ENCODE measurements around the gene PDK1. TPM values are rescaled to one million over a fixed set of nuclear protein-coding genes. Genes with fewer than 3 reads are reported as not detected.
"Not testable (repeated sequence)": the region's sequence is repeated elsewhere in the genome, so short reads cannot be mapped to it uniquely, and the experiment has no call there.

The PDK1 gene
- polyA plus RNA-seq, 3 donors, result 9.9 to 12.6 (median 10.4) TPM

DNA sequence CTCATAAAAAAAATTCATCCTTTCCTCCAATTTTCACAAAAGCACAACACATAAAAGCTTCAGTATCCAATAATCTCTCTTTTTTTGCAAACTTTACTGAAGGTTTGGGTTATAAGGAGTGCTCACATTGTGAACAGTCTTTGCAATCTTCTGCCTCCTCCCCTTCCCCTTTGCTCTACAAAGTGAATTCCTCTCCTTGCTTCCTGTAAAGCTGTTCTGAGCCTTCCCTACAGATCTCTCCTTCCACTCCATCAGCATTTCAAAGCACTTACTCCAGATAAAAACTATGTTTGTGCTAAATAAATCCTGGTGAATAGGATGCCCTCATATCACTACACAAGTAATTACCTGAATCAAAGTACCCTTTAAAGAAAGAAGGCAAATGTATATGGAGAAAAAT lies 4.6 kb upstream of the PDK1 start:
- DNase-seq (ENCODE audit: low read depth in 3 of 3, low spot score in 2 of 3), result no peak

DNA sequence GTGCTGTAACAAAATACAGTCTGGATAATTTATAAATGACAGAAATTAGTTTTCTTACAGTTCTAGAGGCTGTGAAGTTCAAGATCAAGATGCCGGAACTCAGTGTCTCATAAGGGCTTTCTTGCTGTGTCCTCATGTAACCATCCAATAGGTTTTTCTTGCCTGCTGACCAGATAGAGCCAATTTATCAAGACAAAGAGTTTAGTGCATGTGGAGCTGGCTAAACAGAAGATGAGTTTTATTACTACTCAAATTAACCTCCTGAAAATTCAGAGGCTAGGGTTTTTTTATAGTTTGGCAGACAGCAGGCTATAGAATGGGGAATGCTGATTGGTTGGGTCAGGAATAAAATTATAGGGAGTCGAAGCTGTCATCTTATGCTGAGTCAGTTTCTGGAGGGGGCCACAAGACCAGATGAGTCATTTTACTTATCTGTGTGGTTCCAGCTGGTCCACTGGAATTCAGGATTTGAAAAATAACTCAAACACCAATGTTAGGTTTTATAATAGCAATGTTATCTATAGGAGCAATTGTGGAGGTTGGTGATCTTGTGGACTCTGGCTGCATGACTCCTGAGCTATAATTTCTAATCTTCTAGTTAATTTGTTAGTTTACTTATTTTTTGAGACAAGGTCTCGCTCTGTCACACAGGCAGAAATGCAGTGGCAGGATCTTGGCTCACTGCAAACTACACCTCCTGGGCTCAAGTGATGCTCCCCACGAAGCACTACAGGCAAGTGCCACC lies 3.2 kb upstream of the PDK1 start:
- DNase-seq (ENCODE audit: low read depth in 3 of 3, low spot score in 2 of 3), result no peak

DNA sequence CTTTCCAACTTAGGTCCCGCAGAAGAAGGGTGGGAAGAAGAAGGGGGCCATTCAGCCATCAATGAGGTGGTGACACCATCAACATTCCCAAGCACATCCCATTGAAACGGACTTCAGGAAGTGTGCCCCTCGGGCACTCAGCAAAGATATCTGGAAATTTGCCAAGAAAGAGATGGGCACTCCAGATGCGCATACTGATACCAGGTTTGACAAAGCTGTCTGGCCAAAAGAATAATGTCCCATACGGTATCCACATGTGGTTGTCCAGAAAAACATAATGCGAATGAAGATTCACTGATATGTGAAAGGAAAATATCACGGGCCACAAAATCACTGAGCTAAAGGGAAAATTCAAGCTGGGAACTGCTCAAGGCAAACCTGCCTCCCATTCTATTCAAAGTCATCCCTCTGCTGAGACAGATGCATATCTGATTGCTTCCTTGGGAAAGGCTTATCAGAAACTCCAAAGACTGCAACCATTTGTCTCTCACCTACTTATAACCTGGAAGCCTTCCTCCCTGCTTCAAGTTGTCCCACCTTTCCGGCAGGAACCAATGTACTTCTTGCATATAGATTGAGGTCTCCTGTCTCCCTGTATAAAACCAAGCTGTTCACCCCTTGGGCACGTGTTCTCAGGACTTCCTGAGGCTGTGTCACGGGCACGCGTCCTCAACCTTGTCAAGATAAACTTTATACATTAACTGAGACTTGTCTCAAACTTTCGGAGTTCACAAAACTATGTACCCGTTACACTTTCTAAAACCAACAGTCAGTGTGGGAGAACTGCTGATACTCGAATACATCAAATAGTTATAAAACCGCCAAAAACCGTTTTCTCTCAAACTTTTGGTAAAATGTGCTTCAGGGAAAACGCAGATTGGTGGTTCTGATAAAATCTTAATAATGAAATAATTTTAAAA lies 1.3 kb upstream of the PDK1 start:
- no peak for DNase-seq (ENCODE audit: low read depth in 3 of 3, low spot score in 2 of 3)

DNA sequence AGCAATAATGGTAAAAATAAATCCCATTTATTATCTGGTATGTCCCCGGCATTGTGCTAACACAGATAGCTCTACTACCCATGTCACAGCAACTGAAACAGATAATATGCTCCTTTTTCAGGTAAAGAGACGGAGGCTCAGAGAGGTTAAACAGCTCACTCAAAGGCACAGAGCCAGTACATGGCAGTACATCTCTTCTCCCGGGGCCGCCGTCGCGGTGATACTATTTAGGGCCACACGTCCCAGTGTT lies 693 bp upstream of the PDK1 start:
- no peak for DNase-seq (ENCODE audit: low read depth in 3 of 3, low spot score in 2 of 3)

DNA sequence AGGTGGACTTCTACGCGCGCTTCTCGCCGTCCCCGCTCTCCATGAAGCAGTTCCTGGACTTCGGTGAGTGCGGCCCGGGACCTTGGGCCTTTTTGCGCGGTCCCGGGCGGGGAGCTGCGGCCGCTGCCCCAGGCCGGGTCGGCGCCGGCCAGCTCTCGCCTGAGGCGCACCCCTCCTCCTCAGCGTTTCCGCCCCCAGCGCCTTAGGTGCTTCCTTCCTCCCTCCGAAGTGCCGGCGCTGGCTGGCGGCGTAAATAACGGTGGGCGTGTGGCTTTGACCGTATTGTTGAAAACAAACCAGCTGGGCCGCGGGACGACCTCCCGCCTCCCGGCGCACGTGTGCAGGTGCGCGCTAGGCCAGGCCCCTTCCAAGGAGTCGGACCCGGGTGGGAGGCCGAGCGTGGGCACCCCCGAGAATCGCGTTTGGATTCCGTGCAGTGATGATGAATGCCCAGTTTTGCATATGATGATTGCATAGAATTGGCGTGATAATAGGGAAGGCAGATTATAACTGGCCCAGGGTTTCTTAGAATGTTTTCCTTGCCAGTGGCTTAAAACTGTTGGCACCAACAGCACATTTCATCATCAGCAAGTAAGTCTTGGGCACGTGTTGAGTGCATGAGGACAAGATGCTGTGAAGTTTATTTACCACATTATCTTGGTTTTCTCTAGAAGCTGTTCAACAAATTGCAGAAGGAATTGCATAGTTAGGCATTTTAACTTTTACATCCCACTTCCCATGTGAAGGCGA lies 569 bp downstream of the PDK1 start:
- DNase-seq (ENCODE audit: low read depth in 3 of 3, low spot score in 2 of 3), result no peak

DNA sequence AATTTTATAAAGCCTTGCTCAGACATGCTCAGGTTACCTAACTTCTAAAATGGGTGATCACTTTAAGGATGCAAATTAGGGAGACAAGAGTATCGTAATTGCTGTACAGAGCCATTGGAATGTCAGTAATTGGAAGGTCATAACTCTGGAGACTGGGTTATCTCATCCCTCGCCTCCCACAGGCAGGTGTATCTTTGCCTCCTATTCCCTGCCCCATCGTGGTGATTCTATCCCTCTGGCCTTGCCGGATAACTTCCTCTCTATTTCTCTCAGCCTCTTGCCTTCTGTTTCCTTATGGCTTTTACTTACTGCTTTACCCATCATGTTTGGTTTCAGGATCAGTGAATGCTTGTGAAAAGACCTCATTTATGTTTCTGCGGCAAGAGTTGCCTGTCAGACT lies 2.5 kb downstream of the PDK1 start:
- DNase-seq (ENCODE audit: low read depth in 3 of 3, low spot score in 2 of 3), result no peak

DNA sequence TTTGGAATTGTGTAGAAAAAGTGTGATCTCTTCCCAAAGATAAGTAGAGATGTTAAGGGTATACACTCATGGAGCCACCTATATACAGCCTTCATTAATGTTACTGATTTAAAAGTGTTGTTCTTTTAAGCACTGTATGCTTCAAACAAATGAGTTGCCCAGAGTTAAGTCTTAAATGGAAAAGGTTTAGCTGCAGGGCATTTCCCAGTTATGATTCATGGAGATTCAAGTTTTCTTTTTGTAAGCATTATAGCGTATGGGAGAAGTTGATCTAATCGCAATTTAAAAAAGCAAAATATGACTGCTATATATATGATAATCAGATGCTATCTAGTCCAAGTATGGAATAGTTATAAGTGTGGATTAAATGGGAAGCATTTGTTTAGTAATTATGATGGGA lies 4.8 kb downstream of the PDK1 start:
- no peak for DNase-seq (ENCODE audit: low read depth in 3 of 3, low spot score in 2 of 3)

DNA sequence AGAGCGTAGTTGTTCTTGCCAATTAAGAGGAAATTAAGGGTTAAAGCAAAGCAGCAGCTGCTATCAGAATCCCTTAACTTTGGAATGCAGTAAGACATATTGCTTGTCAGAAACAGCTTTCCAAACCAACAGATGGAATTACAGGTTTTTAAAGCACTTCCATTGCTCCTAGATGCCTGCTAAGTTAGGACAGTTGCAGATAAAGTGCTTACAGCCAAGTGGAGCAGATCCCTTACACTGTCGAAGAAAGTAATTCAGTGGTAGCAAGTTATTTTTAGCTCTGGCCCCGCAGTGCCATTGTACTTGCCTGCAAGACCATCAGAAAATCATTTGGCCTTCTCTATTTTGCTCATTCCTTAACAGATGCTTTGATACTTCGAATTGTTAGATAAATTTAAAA lies 5.4 kb downstream of the PDK1 start:
- no peak for DNase-seq (ENCODE audit: low read depth in 3 of 3, low spot score in 2 of 3)

DNA sequence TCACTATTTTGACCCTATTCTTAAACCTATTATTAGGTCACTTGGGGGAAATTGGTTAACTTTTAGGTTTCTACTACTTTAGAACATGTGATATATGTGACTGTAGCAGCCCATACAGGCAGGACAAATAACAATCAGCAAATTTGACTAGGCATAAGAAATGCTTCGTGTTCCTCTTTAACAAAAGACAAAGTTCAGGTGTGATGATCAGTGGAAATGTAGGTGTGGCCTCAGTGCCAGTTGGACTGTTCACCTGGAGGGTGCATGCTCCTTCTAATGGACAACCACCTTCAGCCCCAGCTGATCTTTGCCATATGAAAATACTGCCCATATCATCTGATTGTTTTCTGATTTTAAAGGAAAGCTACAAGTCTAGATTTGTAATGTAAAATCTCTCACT lies 6.4 kb downstream of the PDK1 start:
- no peak for DNase-seq (ENCODE audit: low read depth in 3 of 3, low spot score in 2 of 3)

DNA sequence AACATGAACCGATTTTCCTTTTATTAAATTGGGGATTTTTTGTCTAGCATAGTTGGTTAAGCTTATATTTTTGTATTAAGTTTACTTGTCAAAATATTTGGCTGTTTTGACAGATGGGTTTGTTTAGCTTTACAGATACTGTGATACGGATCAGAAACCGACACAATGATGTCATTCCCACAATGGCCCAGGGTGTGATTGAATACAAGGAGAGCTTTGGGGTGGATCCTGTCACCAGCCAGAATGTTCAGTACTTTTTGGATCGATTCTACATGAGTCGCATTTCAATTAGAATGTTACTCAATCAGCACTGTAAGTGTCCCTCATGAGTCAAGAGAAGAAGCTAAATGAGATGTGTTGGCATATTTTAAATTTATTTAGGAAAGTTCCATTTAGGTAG lies 8.5 kb downstream of the PDK1 start:
- no peak for DNase-seq (ENCODE audit: low read depth in 3 of 3, low spot score in 2 of 3)

DNA sequence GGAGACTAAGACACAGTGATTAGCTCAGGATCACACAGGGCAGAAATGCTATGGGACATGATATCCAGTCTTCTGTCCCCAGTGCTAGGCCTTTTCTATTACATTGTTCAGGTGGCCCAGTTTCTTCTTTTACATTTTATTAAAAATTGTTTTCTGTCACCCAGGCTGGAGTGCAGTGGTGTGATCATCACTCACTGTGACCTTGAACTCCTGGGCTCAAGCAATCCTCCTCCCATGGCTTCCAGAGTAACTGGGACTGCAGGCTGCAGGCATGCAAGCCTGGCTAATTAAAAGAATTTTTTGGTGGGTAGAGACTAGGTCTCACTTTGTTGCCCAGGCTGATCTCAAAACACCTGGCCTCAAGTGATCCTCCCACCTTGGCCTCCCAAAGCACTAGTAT lies 15.4 kb downstream of the PDK1 start:
- DNase-seq (ENCODE audit: low read depth in 3 of 3, low spot score in 2 of 3), result no peak

DNA sequence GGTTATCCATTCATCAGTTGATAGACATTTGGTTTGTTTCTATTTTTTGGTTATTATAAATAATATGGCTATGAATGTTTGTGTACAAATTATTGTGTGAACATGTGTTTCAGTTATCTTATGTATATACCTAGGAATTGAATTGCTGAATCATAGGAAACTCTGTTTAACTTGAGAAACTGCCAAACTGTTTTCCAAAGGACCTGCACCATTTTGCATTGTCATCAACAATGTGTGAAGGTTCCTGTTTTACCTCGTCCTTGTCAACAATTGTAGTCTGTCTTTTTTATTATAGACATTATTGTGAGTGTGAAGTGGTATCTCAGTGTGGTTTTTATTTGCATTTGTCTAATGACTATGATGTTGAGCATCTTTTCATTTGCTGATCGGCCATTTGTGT lies 17.1 kb downstream of the PDK1 start:
- DNase-seq (ENCODE audit: low read depth in 3 of 3, low spot score in 2 of 3), result no peak

DNA sequence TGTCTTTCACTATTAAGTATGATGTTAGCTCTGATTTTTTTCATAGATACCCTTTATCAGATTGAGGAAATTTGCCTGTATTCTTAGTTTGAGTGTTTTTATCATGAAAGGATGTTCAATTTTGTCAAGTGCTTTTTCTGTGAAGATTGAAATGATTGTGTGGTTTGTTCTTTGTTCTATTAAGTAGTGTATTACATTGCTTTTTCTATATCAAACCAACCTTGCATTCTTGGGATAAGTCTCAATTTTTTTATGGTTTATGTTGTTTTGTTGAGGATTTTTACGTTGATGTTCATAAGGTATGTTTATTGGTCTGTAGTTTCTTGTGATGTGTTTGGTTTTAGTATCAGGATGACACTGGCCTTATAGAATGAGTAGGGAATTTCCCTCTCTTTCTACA lies 19.1 kb downstream of the PDK1 start:
- no peak for DNase-seq (ENCODE audit: low read depth in 3 of 3, low spot score in 2 of 3)

DNA sequence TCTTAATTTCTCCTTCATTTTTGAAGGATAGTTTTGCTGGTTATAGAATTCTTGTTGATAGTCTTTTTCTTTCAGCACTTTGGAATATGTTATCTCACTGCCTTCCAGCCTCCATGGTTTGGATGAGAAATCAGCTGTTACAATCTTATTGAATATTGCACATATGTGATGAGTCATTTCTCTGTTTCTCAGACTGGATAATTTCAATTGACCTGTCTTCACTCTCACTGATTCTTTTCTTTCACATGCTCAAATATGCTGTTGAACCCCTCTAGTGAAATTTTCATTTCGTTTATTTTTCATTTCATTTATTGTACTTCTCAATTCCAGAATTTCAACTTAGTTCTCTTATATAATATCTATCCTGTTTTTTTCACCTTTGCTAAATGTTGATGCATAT lies 22.2 kb downstream of the PDK1 start:
- no peak for DNase-seq (ENCODE audit: low read depth in 3 of 3, low spot score in 2 of 3)

DNA sequence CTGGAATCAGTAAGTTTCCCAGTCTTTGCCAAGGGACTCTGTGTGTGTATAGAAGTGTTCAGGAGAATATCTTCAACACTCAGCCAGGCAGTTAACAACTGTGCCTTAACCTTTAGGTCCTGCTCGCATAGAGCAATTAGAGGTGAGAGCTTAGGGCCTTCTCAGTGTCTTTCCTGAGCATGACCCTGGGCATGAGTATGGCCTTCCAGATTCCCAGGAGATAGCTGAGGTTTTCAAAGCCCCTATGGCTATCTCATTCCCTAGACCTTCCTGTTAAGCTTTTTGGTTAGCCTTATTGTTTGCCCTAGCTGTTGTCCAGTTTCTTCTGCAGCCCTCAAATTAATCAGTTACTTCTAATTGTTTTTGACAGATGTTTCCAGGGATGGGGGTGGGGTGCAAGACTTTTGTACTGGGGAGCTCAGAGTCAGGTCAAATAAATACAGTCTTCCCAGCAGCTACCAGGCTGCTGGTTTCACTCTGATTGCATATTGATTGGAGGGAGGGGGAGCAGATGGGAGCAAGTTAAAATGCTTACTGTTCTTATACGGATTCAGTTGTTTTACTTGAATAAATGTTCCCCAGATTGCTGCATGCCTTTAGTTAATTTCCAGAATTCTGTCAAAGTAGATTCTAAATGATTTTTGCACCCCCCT lies 23.1 kb downstream of the PDK1 start:
- no peak for DNase-seq (ENCODE audit: low read depth in 3 of 3, low spot score in 2 of 3)

DNA sequence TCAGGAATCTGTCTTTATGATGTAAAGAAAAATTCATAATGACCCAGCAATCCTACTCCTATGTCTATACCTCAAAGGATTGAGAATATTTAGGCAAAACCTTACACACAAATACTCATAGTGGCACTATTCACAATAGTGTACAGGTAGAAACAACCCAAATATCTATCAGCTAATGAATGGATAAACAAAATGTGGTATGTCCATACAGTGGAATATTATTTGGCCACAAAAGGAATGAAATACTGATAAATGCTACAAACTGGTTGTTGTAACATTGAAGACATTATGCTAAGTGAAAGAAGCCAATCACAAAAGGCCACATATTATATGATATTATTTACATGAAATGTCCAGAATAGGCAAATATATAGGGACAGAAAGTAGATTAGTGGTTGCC lies 24.7 kb downstream of the PDK1 start:
- DNase-seq (ENCODE audit: low read depth in 3 of 3, low spot score in 2 of 3), result no peak

DNA sequence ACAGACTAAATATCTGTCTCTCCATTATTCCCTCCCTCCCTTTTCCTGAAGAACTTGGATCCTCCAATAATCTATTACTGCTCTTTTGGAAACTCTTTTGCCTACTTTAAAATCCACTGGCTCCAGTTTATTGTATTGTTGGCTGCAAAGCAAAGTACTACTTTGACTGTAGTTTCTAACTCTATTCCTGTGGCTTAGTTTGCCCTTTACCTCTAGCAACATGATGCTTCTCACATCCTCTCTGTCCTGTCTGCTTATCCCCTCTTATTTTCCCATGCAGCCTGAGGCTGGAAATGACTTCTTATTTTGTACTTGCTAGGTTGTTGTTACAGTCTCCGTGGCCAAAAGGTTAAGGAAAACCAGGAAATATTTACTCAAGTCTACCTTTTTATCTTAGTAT lies 26.8 kb downstream of the PDK1 start:
- DNase-seq (ENCODE audit: low read depth in 3 of 3, low spot score in 2 of 3), result no peak

DNA sequence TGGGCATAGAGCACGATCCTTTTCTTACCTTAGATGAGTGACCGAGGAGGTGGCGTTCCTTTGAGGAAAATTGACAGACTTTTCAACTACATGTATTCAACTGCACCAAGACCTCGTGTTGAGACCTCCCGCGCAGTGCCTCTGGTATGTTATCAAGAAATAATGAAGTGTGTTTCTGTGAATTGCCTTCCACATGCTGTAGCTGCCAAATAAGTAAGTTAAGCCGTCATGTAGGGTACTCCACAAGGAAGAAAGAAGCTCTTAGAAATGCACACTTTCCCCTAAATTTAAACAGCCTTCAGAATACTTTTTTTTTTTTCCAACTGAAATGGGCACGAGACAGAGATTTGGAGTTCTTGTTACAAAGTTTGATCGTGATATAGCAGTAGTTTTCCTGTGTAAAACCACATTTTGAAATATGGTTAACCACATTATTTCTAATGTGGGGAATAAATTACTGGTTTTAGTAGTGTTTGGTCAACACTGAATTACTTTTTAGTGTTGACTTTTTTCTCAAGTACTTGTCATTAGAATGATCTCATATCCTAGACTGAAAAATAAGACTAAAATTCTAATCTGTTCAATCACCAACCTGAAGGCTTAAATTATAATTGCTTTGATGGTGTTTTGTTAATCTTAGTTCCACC lies 30.5 kb downstream of the PDK1 start:
- no peak for DNase-seq (ENCODE audit: low read depth in 3 of 3, low spot score in 2 of 3)

DNA sequence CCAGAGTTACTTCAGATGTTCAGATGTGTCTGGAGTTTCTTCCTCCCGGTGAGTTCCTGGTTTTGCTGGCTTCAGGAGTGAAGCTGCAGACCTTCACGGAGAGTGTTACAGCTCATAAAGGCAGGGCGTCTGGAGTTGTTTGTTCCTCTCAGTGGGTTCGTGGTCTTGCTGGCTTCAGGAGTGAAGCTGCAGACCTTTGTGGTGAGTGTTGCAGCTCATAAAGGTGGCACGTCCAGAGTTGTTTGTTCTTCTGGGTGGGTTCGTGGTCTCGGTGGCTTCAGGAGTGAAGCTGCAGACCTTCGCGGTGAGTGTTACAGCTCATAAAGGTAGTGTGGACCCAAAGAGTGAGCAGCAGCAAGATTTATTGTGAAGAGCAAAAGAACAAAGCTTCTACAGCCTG lies 31.3 kb downstream of the PDK1 start:
- DNase-seq (ENCODE audit: low read depth in 3 of 3, low spot score in 2 of 3), result not testable (repeated sequence)

DNA sequence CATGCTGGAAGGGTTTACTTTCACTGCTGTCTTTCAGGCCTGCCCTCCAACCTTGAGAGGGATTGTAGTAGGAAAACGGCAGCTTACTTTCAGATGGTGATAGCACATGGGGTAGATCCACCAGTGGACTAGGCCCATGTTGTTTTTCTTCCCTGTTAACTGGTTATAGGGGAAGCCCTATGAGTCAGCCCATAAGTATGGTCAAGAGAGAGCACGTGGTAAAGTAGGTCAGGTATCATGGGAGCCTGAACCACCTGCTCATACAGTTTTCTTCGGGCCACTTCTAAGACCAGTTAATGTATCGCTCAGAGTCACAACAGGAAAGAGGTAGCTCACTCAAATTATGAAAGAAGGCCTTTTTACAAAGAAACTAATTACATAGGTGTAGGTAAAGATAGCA lies 33.0 kb downstream of the PDK1 start:
- no peak for DNase-seq (ENCODE audit: low read depth in 3 of 3, low spot score in 2 of 3)

DNA sequence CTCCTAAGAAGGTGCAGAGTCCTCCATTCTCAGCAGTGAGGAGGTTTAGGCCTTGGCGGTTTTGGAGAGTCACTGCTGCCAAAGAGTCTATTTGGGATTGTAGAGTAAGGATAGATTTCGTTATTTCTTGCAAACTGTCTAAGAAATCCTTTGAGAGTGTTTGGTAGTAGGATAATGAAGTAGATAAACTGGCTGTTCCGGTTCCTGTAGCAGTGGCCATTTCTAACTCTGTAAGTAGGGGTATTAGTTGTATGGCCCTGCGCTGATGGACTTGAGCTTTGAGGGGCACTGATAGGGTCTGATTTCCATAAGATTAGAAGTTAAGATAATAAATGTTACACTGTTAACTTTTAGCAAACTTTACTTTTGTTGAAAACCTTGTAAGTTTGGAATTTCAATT lies 35.5 kb downstream of the PDK1 start:
- not testable (repeated sequence) for DNase-seq (ENCODE audit: low read depth in 3 of 3, low spot score in 2 of 3)

All from right renal cortex interstitium (tissue), 3 donors.